GM18907 (cell line): ENCODE measurements around the gene GGT5.
"Not testable (repeated sequence)": the region's sequence is repeated elsewhere in the genome, so short reads cannot be mapped to it uniquely, and the experiment has no call there.

Experiments
- ATAC-seq: cut with Tn5 transposase; IDR thresholded peaks from one replicate; pipeline ENCODE4 v1.9.1; 2021; ENCODE audit warnings: mild to moderate bottlenecking, moderate library complexity; ENCODE audit not compliant: unreplicated experiment

GGT5 gene

DNA sequence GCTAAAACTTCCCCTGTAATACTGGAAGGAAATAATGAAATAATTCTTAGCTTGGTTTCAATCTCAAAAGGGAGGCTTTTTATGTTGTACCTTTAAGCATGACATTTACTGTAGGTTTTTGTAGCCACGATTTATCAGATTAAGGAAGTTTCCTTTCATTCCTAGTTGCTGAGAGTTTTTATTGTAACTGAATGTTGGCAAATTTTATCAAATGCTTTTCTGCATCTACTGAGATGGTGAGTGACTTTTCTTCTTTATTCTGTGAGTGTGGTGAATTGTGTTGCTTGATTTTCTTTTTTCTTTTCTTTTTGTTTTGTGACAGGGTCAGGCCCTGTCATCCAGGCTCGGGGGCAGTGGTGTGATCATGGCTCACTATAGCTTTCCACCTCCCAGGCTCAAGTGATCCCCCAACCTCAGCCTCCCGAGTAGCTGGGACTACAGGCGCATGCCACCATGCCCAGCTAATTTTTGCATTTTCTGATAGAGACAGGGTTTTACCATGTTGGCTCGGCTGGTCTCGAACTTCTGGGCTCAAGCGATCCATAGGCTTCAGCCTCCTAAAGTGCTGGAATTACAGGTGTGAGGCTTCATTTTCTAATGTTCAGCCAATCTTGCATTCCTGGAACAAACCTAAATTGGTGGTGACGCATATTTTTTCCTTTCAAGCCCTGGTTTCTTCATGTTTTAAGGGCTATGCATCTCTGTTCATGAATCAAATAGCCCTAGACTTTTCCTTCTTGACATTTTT is 37.4 kb downstream of the GGT5 start:
- ATAC-seq: no peak

DNA sequence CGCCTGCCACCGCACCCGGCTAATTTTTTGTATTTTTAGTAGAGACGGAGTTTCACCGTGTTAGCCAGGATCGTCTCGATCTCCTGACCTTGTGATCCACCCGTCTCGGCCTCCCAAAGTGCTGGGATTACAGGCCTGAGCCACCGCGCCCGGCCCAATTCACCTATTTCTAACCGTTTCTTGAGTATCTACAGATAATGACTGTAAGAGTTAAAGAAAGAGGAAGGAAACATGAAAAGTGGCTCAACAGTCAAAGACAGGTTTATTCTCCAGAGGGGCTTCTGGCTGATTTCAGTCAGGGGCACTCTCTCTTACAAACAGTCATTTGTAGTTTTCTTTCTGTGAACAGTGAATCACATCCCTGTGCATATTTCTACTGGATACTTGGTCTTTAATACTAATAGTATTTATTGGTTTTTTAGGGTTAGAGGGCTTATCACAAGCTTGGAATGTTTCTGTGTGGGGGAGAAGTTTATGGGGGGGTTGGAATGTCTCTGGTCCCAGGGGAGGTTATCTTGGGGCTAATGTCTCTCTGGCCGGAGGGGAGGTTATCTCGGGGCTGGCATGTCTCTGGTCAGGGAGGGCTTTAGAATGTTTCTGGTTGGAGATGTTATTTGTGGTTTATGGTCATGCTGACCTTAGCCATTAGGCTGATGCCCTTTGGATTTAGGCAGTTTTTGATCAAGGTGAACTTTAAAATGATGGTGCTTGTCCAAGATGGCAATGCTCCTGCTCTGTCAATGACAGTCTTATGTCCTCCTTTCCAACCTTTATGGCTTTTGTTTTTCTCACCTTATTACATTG is 38.2 kb downstream of the GGT5 start:
- not testable (repeated sequence) for ATAC-seq

DNA sequence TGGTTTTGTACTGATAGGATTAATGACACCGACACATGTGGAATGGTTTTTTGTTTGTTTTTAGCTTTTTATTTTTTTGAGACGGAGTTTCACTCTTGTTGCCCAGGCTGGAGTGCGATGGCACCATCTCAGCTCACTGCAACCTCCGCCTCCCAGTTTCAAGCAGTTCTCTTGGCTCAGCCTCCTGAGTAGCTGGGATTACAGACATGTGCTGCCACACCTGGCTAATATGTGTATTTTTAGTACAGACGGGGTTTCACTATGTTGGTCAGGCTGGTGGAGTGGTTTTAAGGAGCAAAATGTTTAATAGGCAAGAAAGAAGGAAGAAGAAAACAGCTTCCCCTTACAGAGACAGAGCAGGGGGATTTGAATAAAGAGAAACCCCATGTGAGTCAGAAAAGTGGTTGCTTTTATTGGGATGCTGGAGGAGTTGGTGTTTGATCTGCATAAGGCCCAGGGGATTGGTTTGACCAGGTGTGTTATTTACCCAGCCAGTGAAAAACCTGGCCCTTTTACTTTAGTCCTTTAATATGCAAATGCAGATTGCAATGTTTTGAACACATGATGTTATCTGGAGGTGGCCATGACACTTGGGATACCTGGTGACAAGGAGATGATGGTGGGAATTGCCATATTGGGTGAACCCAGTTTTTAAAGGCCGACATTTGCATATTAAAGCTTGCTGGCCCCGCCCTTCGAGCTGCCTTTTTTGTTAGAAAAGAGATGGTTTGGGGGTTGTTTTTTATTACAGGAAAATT is 39.3 kb downstream of the GGT5 start:
- no peak for ATAC-seq

GRCh38 chr22:24203856-24204255 is 41.0 kb downstream of the GGT5 start:
- not testable (repeated sequence) for ATAC-seq

- ATAC-seq: no peak
These were observed 42.9 kb downstream of the GGT5 start for GRCh38 chr22:24201681-24202614.

DNA sequence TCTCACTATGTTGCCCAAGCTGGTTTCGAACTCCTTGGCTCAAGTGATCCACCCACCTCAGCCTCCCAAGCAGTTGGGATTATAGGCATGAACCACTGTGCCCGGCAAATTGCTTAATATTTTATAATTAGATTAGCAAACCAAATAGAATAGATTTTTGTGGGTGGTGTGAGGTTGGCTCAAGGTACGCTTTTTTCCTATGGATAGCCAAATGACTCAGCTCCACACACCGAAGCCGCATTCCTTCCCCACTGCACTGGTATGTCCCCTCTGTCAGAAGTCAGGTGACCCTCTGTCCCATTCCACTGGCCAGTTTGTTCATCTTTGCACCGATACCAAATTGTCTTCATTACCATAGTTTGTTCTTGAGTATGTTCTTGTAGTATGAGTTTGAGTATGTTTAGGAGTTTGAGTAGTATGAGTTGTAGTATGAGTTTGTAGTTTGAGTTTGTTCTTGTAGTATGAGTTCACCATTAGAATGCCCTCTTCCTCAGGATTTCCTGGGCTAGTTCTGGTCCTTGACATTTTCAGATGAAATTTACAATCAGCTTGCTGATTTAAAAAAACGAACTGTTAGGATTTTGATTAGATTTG is 44.2 kb downstream of the GGT5 start:
- ATAC-seq: no peak

DNA sequence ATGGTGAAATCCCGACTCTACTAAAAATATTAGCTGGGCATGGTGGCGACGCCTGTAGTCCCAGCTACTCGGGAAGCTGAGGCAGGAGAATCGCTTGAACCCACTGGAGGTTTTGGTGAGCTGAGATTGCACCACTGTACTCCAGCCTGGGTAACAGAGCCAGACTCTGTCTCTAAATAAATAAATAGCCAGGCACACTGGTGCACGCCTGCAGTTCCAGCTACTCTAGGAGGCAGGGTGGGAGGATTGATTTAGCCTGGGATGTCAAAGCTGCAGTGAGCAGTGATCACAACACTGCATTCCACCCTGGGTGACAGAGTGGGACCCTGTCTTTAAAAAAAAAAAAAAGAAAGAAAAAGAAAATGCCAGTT is 46.2 kb downstream of the GGT5 start:
- ATAC-seq: no peak

- no peak for ATAC-seq
These were observed 53.0 kb downstream of the GGT5 start for GRCh38 chr22:24191893-24192292.

- ATAC-seq: no peak
These were observed 53.5 kb downstream of the GGT5 start for GRCh38 chr22:24191381-24191841.

DNA sequence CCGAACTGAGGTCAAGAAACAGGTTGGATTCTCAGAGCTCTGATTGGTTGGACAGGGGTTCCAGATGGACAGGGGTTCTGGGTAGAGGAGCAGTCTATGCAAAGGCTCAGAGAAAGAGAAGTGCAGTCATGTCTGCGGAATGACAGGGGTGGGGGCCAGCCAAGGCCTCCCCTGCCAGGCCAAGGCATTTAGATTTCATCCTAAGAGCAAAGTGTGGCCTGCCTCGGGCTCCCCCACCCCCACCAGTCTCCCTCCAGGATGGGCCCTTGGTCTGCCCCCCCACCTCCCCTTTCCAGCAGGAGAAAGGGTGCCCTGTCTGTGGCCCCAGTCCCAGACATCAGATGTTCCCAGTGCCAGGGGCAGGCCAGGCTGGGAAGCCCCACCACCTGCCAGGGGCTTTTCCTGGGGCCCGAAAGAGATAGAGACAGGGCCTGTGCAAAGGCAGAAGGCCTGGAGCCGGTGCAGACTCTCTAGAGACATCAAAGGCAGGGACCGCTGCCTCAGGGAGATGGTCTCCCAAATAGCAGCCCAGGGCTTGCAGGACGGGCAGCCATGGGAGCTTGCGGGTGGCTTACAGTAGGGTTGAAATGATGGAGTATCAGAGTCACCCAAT is 54.2 kb downstream of the GGT5 start:
- ATAC-seq: no peak

DNA sequence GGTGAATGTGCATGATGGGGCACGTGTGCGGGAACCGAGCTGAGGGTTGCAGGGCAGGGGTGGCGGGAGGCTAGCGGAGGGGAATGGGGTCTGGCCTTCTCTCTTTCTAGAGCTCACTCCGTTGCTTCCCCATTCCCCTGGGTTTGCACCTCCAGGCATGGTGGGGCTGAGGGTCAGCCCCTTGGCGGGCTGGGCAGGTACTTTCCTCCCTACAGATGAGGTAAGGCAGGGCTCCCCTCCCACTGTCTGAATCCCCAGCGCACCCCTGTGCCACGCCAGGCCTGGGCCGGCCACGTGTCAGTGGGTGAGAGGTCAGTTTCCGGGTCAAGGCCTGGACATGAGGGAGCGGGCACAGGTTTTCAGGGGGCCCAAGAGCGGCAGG is 54.7 kb downstream of the GGT5 start:
- no peak for ATAC-seq

DNA sequence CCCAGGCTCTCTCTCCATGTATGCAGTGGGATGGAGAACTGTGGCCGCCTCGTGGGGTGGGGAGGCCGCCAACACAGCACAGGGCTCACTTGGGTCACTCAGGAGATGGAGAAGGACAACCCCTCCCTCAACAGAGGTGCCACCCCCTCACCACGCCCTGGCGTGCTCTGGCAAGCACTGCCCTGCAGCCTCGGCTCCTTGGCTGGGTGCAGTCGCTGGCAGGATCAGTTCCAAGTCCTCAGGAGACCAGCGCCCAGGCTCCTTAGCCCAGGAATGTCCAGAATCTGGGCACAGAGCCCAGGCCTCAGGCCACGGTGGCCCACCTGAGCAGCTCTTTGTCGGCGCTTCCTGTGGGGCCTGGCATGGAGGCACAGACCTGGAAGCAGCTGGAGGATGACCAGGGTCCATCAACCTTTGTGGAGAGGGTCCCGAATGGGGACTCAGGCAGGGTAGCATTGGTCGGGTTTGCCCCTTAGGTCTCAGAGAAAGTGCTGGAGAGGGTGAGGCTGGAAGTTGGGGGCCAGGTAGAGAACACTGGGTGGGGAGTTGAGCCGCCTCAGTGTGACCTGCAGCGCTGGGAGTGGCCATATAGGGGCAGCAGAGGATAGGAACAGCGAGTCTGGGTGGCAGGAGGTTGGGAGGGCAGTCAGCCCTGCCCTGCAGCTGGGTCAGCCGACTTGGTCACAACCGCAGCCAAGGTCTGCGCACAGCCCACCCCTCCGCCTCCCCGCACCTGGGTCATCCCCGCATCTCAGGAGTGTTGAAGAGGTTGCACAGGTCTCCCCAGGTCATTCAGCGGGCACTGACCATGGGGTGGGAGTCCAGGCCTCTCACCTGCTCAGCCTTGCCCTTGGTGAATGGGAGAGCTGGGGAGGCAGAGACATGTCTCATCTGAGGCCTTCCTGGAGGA is 55.4 kb downstream of the GGT5 start:
- ATAC-seq: no peak

- ATAC-seq: no peak
These were observed 56.1 kb downstream of the GGT5 start for GRCh38 chr22:24188705-24189248.

DNA sequence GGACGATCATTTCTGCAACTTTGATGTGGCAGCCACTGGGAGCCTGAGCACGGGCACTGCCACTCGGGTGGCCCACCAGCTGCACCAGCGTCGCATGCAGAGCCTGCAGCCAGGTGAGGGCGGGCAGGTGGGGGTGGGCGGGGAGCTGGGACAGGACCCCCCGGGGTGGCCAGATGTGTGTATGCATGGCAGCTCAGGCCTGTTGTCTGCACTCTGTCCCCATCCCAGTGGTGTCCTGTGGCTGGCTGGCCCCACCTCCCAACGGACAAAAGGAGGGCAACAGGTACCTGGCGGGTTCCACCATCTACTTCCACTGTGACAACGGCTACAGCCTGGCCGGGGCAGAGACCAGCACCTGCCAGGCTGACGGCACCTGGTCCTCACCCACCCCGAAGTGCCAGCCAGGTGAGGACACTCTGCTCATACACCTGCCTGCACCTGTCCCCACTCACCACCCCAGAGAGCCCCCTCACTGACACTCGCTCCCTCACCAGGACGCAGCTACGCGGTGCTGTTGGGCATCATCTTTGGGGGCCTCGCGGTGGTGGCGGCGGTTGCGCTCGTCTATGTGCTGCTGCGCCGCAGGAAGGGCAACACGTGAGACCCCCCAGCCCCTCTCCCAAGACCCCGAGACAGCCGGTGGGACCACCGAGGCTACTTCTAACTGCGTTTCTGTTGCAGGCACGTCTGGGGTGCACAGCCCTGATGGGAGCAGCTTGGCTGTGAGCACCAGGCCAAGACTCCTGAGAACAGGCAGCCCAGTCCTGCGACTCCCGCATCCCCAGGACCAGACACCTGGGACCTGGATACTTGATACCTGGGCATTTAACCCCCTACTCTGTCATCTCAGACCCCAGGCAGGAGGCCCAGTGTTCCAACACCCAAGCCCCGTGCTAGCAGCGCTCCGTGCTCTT is 56.9 kb downstream of the GGT5 start:
- ATAC-seq: no peak

GRCh38 chr22:24186892-24187670 is 57.8 kb downstream of the GGT5 start:
- ATAC-seq: no peak

- no peak for ATAC-seq
These were observed 58.5 kb downstream of the GGT5 start for GRCh38 chr22:24186352-24186740.
